ENCODE results near the gene RBMXL3. TPM values are rescaled to one million over a fixed set of nuclear protein-coding genes. Genes with fewer than 3 reads are reported as not detected.

The RBMXL3 gene
- total RNA-seq, 1 experiment from 2014 or later, result not detected

- Histone ChIP-seq H3K27me3 (ENCODE audit: insufficient read depth, low read length) (no peaks in the 10 kb centered on the region), H3K23me2 (ENCODE audit: insufficient read length, low read depth, low read length, poor library complexity, severe bottlenecking) (no peaks in the 10 kb centered on the region), H3K4me1 (ENCODE audit: insufficient read depth, low read length) (no peaks in the 10 kb centered on the region), H3K27ac (ENCODE audit: insufficient read length, low read depth, low read length) (no peak overlapping the region), H2BK5ac (ENCODE audit: insufficient read length, low read length) (no peak overlapping the region), H2AFZ (ENCODE audit: low read length) (no peak overlapping the region), H4K5ac (ENCODE audit: insufficient read length, low read depth, low read length) (no peak overlapping the region), H3T11ph (ENCODE audit: low read length) (no peak overlapping the region), H3K79me1 (ENCODE audit: insufficient read depth, low read depth, low read length, poor library complexity, severe bottlenecking) (no peaks in the 10 kb centered on the region), H2BK120ac (ENCODE audit: low read depth, low read length, poor library complexity, severe bottlenecking) (no peak overlapping the region), H4K8ac (replicated peaks; ENCODE audit: insufficient read length, low read depth, low read length) (no peak overlapping the region), H3K4ac (ENCODE audit: low read depth, low read length) (no peak overlapping the region), H3K9ac (ENCODE audit: extremely low read depth, insufficient read length, low read length) (no peak overlapping the region), H2BK15ac (ENCODE audit: low read depth, low read length) (no peak overlapping the region), H3K79me2 (ENCODE audit: insufficient read depth, low read length) (no peaks in the 10 kb centered on the region), H3K14ac (ENCODE audit: insufficient read depth, low read length) (no peak overlapping the region), H3K23ac (ENCODE audit: insufficient read length, low read depth, low read length) (no peak overlapping the region), H3K4me2 (ENCODE audit: insufficient read depth, insufficient read length, low read length) (no peak overlapping the region), H4K20me1 (ENCODE audit: control insufficient read depth, insufficient read depth, insufficient read length) (no peaks in the 10 kb centered on the region), H3K9me3 (ENCODE audit: control insufficient read depth, low read depth, low read length) (no peaks in the 10 kb centered on the region), H2BK12ac (ENCODE audit: insufficient read length, low read depth, low read length) (no peak overlapping the region), H3K56ac (ENCODE audit: insufficient read length, low read depth, low read length) (no peak overlapping the region), H2AK5ac (ENCODE audit: insufficient read length, low read length) (no peak overlapping the region), H2BK20ac (ENCODE audit: low read depth, low read length, poor library complexity, severe bottlenecking) (no peak overlapping the region), H4K91ac (ENCODE audit: insufficient read length, low read depth, low read length) (no peak overlapping the region), H3K18ac (ENCODE audit: insufficient read length, low read depth, low read length) (no peak overlapping the region)
- Mint-ChIP-seq H3K4me3 (no peak overlapping the region), H3K4me1 (peaks cover 8 to 10% of the 10 kb centered on the region in 2 experiments), H3K27me3 (ENCODE audit: low read depth) (no peaks in the 10 kb centered on the region), H3K9me3 (peaks cover 2 to 11% of the 10 kb centered on the region in 2 experiments; a peak in 3 of 5 replicates), H3K36me3 (ENCODE audit: insufficient read depth in 1 of 3, low read depth in 3 of 3) (peaks cover 4 to 29% (median 5%) of the 10 kb centered on the region in 3 experiments; a peak in 6 of 7 replicates), H3K27ac (no peak overlapping the region)
- no peak for TF ChIP-seq CTCF (conservative IDR thresholded peaks at IDR 0.05)
- WGBS (ENCODE audit: extremely low coverage, insufficient read length, low lambda C conversion rate), result no CpG with 5 or more reads among the region's 64 CpGs
- DNase-seq, result no peak
These were observed 1.7 kb downstream of the RBMXL3 start for GRCh38 chrX:115190636-115191489.
